Tibial nerve (tissue), 4 donors: ENCODE measurements around the gene RIMS3.

Source experiments
- EP300 ChIP-seq, 2 donors: sonication (generic); formaldehyde crosslinking; IDR thresholded peaks; one replicate each; pipeline ENCODE4 v1.6.1; 2017; ENCODE audit warnings: antibody characterized with exemption in 2 of 2, mild to moderate bottlenecking in 1 of 2
- POLR2A ChIP-seq, 2 donors: fragments of 450-650 bp; IDR thresholded peaks; one replicate each; pipeline ENCODE4 v1.6.1; 2017; ENCODE audit warnings: antibody characterized with exemption in 2 of 2, mild to moderate bottlenecking in 2 of 2, moderate library complexity in 2 of 2
- TF ChIP-seq, protein P1 (sequence below), 5 experiments: fragments of 200-600 bp in 3 of 5; fragments of 450-650 bp in 2 of 5; sonication (generic) in 3 of 5; IDR thresholded peaks; one replicate each; pipeline ENCODE4 v1.5.1; 2016 to 2019; ENCODE audit warnings: antibody characterized with exemption in 5 of 5, mild to moderate bottlenecking in 3 of 5, moderate library complexity in 2 of 5

GRCh38 chr1:40653851-40654537 lies 11.5 kb downstream of the RIMS3 start:
- TF ChIP-seq, protein P1, sequence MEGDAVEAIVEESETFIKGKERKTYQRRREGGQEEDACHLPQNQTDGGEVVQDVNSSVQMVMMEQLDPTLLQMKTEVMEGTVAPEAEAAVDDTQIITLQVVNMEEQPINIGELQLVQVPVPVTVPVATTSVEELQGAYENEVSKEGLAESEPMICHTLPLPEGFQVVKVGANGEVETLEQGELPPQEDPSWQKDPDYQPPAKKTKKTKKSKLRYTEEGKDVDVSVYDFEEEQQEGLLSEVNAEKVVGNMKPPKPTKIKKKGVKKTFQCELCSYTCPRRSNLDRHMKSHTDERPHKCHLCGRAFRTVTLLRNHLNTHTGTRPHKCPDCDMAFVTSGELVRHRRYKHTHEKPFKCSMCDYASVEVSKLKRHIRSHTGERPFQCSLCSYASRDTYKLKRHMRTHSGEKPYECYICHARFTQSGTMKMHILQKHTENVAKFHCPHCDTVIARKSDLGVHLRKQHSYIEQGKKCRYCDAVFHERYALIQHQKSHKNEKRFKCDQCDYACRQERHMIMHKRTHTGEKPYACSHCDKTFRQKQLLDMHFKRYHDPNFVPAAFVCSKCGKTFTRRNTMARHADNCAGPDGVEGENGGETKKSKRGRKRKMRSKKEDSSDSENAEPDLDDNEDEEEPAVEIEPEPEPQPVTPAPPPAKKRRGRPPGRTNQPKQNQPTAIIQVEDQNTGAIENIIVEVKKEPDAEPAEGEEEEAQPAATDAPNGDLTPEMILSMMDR (IDR thresholded peaks at IDR 0.05), result no peak
- TF ChIP-seq EP300 (IDR thresholded peaks at IDR 0.05) (no peak), POLR2A (IDR thresholded peaks at IDR 0.05) (no peak)
